Muscle layer of duodenum (tissue), 2 donors: Measurements from ENCODE around the gene GOLIM4.

Experiments used
- H3K27ac ChIP-seq: one replicate; pipeline ENCODE4 v1.7.0; 2013; ENCODE audit warnings: mild to moderate bottlenecking, low read length
- H3K27me3 ChIP-seq: one replicate; pipeline ENCODE4 v1.7.0; 2013; ENCODE audit warnings: low read depth, mild to moderate bottlenecking, control low read depth, low read length
- H3K36me3 ChIP-seq, 2 donors: one replicate each; pipeline ENCODE4 v1.7.0; 2013; ENCODE audit warnings: low read length in 2 of 2, control low read depth in 1 of 2, mild to moderate bottlenecking in 1 of 2; ENCODE audit not compliant: insufficient read depth in 2 of 2, control insufficient read depth in 1 of 2
- H3K4me1 ChIP-seq, 2 donors: one replicate each; pipeline ENCODE4 v1.7.0; 2013; ENCODE audit warnings: low read length in 2 of 2, mild to moderate bottlenecking in 2 of 2, control low read depth in 1 of 2, moderate library complexity in 1 of 2; ENCODE audit not compliant: insufficient read depth in 2 of 2, control insufficient read depth in 1 of 2
- H3K4me3 ChIP-seq, 2 donors: one replicate each; pipeline ENCODE4 v1.7.0; 2013; ENCODE audit warnings: low read length in 2 of 2, low read depth in 1 of 2, mild to moderate bottlenecking in 1 of 2
- H3K9me3 ChIP-seq, 2 donors: one replicate each; pipeline ENCODE4 v1.7.0; 2013; ENCODE audit warnings: low read length in 2 of 2, control low read depth in 1 of 2, mild to moderate bottlenecking in 1 of 2; ENCODE audit not compliant: control insufficient read depth in 1 of 2
- donor health status: healthy.

The GOLIM4 gene

GRCh38 chr3:168040607-168041208 lies 55.0 kb downstream of the GOLIM4 start:
- Histone ChIP-seq H3K27ac (no peak overlapping the region), H3K27me3 (no peaks in the 10 kb centered on the region), H3K4me1 (no peaks in the 10 kb centered on the region), H3K4me3 (no peak overlapping the region), H3K36me3 (peaks cover 12 to 33% of the 10 kb centered on the region in 2 donors), H3K9me3 (no peaks in the 10 kb centered on the region)

- Histone ChIP-seq H3K36me3 (peaks cover 13 to 26% of the 10 kb centered on the region in 2 donors), H3K4me1 (no peaks in the 10 kb centered on the region), H3K27me3 (no peaks in the 10 kb centered on the region), H3K27ac (no peak overlapping the region), H3K9me3 (no peaks in the 10 kb centered on the region), H3K4me3 (no peak overlapping the region)
Measured at GRCh38 chr3:168037020-168037419, 58.7 kb downstream of the GOLIM4 start.

GRCh38 chr3:168036619-168037018 lies 59.1 kb downstream of the GOLIM4 start:
- Histone ChIP-seq H3K36me3 (peaks cover 17 to 28% of the 10 kb centered on the region in 2 donors), H3K27ac (no peak overlapping the region), H3K27me3 (no peaks in the 10 kb centered on the region), H3K9me3 (no peaks in the 10 kb centered on the region), H3K4me3 (no peak overlapping the region), H3K4me1 (no peaks in the 10 kb centered on the region)

- Histone ChIP-seq H3K27ac (no peak overlapping the region), H3K27me3 (no peaks in the 10 kb centered on the region), H3K4me1 (no peaks in the 10 kb centered on the region), H3K36me3 (peaks cover 19 to 35% of the 10 kb centered on the region in 2 donors), H3K9me3 (no peaks in the 10 kb centered on the region), H3K4me3 (no peak overlapping the region)
Measured at GRCh38 chr3:168034152-168034928, 61.4 kb downstream of the GOLIM4 start.

GRCh38 chr3:168030577-168030976 lies 65.1 kb downstream of the GOLIM4 start:
- Histone ChIP-seq H3K27ac (no peak overlapping the region), H3K9me3 (no peaks in the 10 kb centered on the region), H3K4me3 (no peak overlapping the region), H3K36me3 (peaks cover 20 to 34% of the 10 kb centered on the region in 2 donors), H3K27me3 (no peaks in the 10 kb centered on the region), H3K4me1 (peaks cover 0 to 5% of the 10 kb centered on the region in 2 donors)

- no peaks in the 10 kb centered on the region for H3K9me3 ChIP-seq
- no peak overlapping the region for H3K4me3 ChIP-seq
- H3K4me1 ChIP-seq = peaks cover 0 to 13% of the 10 kb centered on the region in 2 donors
- no peak overlapping the region for H3K27ac ChIP-seq
- H3K27me3 ChIP-seq = no peaks in the 10 kb centered on the region
- peaks cover 20 to 37% of the 10 kb centered on the region in 2 donors for H3K36me3 ChIP-seq
Measured at GRCh38 chr3:168029705-168030104, 66.0 kb downstream of the GOLIM4 start.

- H3K27me3 ChIP-seq = no peaks in the 10 kb centered on the region
- H3K4me1 ChIP-seq = peaks cover 0 to 13% of the 10 kb centered on the region in 2 donors
- H3K36me3 ChIP-seq = peaks cover 36 to 50% of the 10 kb centered on the region in 2 donors
- no peak overlapping the region for H3K27ac ChIP-seq
- no peaks in the 10 kb centered on the region for H3K9me3 ChIP-seq
- H3K4me3 ChIP-seq = no peak overlapping the region
Measured at GRCh38 chr3:168028086-168028485, 67.6 kb downstream of the GOLIM4 start.

- H3K27me3 ChIP-seq = no peaks in the 10 kb centered on the region
- H3K4me3 ChIP-seq = no peak overlapping the region
- H3K36me3 ChIP-seq = peaks cover 41 to 55% of the 10 kb centered on the region in 2 donors
- peaks cover 0 to 13% of the 10 kb centered on the region in 2 donors for H3K4me1 ChIP-seq
- H3K9me3 ChIP-seq = no peaks in the 10 kb centered on the region
- no peak overlapping the region for H3K27ac ChIP-seq
Measured at GRCh38 chr3:168026764-168027163, 69.0 kb downstream of the GOLIM4 start.

- Histone ChIP-seq H3K27ac (no peak overlapping the region), H3K9me3 (no peaks in the 10 kb centered on the region), H3K27me3 (no peaks in the 10 kb centered on the region), H3K36me3 (peaks cover 53 to 60% of the 10 kb centered on the region in 2 donors), H3K4me3 (no peak overlapping the region), H3K4me1 (peaks cover 0 to 13% of the 10 kb centered on the region in 2 donors)
Measured at GRCh38 chr3:168025076-168025475, 70.6 kb downstream of the GOLIM4 start.

GRCh38 chr3:168024537-168024941 lies 71.2 kb downstream of the GOLIM4 start:
- H3K27ac ChIP-seq = peak overlapping the region; percentile 0
- no peaks in the 10 kb centered on the region for H3K9me3 ChIP-seq
- H3K27me3 ChIP-seq = no peaks in the 10 kb centered on the region
- H3K4me3 ChIP-seq = no peak overlapping the region
- H3K36me3 ChIP-seq = peaks cover 50 to 61% of the 10 kb centered on the region in 2 donors
- peaks cover 0 to 13% of the 10 kb centered on the region in 2 donors for H3K4me1 ChIP-seq

- Histone ChIP-seq H3K36me3 (peaks cover 52 to 56% of the 10 kb centered on the region in 2 donors), H3K27me3 (no peaks in the 10 kb centered on the region), H3K9me3 (no peaks in the 10 kb centered on the region), H3K4me1 (peaks cover 0 to 13% of the 10 kb centered on the region in 2 donors), H3K27ac (no peak overlapping the region), H3K4me3 (no peak overlapping the region)
Measured at GRCh38 chr3:168021737-168022450, 73.8 kb downstream of the GOLIM4 start.
